NCI-H2196 (cell line): ENCODE data around the gene ZDHHC16.
"Not testable (repeated sequence)": the region's sequence is repeated elsewhere in the genome, so short reads cannot be mapped to it uniquely, and the experiment has no call there.

Experiments
- DNase-seq: peaks from one replicate; lab custom pipeline; 2025; ENCODE audit not compliant: unreplicated experiment; lab: John Stamatoyannopoulos, UW

ZDHHC16 gene

GRCh38 chr10:97445722-97446639 lies at the start of gene ZDHHC16, which contains the start of gene EXOSC1:
TSS of gene ZDHHC16 (plus strand) at chr10:97446175. CDS start at chr10:97451676, 5,501 bp downstream.
TSS of gene EXOSC1 (minus strand) at chr10:97446006. CDS start at chr10:97445985, 21 bp downstream.
- peak; percentile 79 for DNase-seq

GRCh38 chr10:97399843-97400545 lies 46.0 kb upstream of the ZDHHC16 start:
- peak; percentile 3 for DNase-seq

GRCh38 chr10:97400665-97401454 lies 45.1 kb upstream of the ZDHHC16 start, which contains the start of gene RRP12:
TSS of gene RRP12 (minus strand) at chr10:97401340. CDS start at chr10:97401231, 109 bp downstream.
- peak; percentile 92 for DNase-seq

- DNase-seq, result no peak
Measured at GRCh38 chr10:97401455-97401919, 44.5 kb upstream of the ZDHHC16 start.

GRCh38 chr10:97404044-97404443 lies 41.9 kb upstream of the ZDHHC16 start:
- DNase-seq, result no peak

- no peak for DNase-seq
Measured at GRCh38 chr10:97406064-97406463, 39.9 kb upstream of the ZDHHC16 start.

- DNase-seq, result not testable (repeated sequence)
Measured at GRCh38 chr10:97406483-97406882, 39.5 kb upstream of the ZDHHC16 start.

GRCh38 chr10:97407211-97407951 lies 38.6 kb upstream of the ZDHHC16 start:
- peak; percentile 56 for DNase-seq

- no peak for DNase-seq
Measured at GRCh38 chr10:97407952-97408248, 38.1 kb upstream of the ZDHHC16 start.

GRCh38 chr10:97408496-97408992 lies 37.4 kb upstream of the ZDHHC16 start:
- no peak for DNase-seq

GRCh38 chr10:97411406-97411805 lies 34.6 kb upstream of the ZDHHC16 start:
- no peak for DNase-seq

- DNase-seq, result no peak
Measured at GRCh38 chr10:97412891-97413304, 33.1 kb upstream of the ZDHHC16 start.

- no peak for DNase-seq
Measured at GRCh38 chr10:97416565-97416964, 29.4 kb upstream of the ZDHHC16 start.

- not testable (repeated sequence) for DNase-seq
Measured at GRCh38 chr10:97423757-97424098, 22.2 kb upstream of the ZDHHC16 start.

- peak; percentile 85 for DNase-seq
Measured at GRCh38 chr10:97425964-97426775, 19.8 kb upstream of the ZDHHC16 start, which contains the start of gene PGAM1. TSS of gene PGAM1 (plus strand) at chr10:97426191. CDS start at chr10:97426308, 117 bp downstream.

- no peak for DNase-seq
Measured at GRCh38 chr10:97426776-97427570, 19.0 kb upstream of the ZDHHC16 start.

GRCh38 chr10:97427571-97428179 lies 18.3 kb upstream of the ZDHHC16 start:
- DNase-seq, result no peak

GRCh38 chr10:97428572-97428981 lies 17.4 kb upstream of the ZDHHC16 start:
- no peak for DNase-seq
